ENCODE measurements around the gene FGFBP1. TPM values are rescaled to one million over a fixed set of nuclear protein-coding genes. Genes with fewer than 3 reads are reported as not detected.

The FGFBP1 gene
- polyA plus RNA-seq, 1 experiment, result not detected

- no peak for TF ChIP-seq CTCF (IDR thresholded peaks at IDR 0.05; ENCODE audit: low read depth, low read length)
- Histone ChIP-seq H3K9me3 (ENCODE audit: control insufficient read depth, insufficient read depth, low read length) (no peaks in the 10 kb centered on the region), H3K4me3 (ENCODE audit: low read depth, low read length) (no peak overlapping the region), H3K27ac (ENCODE audit: low read depth, low read length) (no peak overlapping the region), H3K27me3 (ENCODE audit: control insufficient read depth, insufficient read depth, low read length) (peaks cover 13% of the 10 kb centered on the region)
- CTCF ChIA-PET, result no interaction called here
- DNase-seq (ENCODE audit: low read depth, low spot score), result no peak
- POLR2A ChIA-PET, result no interaction called here
Observed at GRCh38 chr4:15976456-15977447, 38.2 kb upstream of the FGFBP1 start.

GRCh38 chr4:15971068-15971801 is 32.7 kb upstream of the FGFBP1 start:
- no peak for TF ChIP-seq CTCF (IDR thresholded peaks at IDR 0.05; ENCODE audit: low read depth, low read length)
- POLR2A ChIA-PET, result no interaction called here
- H3K9me3 ChIP-seq (ENCODE audit: control insufficient read depth, insufficient read depth, low read length), result no peaks in the 10 kb centered on the region
- DNase-seq (ENCODE audit: low read depth, low spot score), result no peak
- no peak overlapping the region for H3K4me3 ChIP-seq (ENCODE audit: low read depth, low read length)
- peaks cover 10% of the 10 kb centered on the region for H3K27me3 ChIP-seq (ENCODE audit: control insufficient read depth, insufficient read depth, low read length)
- CTCF ChIA-PET, result interaction anchor here (1.7 to 2.3 kb wide), 2 partner anchors 15 to 30 kb away, joined by 6 to 8 read pairs; no protein-coding TSS in a partner anchor
- H3K27ac ChIP-seq (ENCODE audit: low read depth, low read length), result no peak overlapping the region

DNA sequence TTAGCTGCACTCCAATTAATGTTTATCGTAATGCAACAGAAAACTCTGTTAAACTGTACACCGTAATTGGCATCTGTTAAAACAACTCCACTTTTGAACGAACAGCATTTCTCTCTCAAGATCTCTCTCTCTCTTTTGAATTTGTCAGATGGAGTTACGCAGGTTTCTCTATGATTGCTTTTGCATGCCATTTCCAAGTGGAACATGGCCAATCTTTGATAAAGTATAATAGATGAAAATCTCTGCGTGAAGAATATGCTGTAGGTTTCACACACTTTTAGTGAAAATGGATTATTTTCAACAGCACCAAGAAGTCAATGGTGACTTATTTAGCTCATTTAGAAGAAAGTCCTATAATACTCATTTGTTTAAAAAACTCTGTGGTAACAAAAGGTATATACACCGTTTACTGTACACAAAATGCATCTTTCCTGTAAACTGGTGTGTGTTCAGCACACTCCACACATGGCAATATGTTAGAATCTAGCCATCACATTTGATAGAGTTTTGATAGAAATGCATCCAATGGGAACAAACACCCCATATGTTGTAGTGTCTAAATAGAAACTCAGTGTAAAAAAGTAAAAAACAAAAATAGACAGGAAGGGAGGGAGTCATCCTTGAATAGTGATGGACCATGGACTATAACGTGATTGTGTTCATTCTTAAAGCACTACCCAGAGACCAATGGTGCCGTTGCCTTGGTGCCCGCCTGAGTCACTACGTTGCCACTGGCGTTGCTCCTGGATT is 30.2 kb upstream of the FGFBP1 start:
- no peaks in the 10 kb centered on the region for H3K9me3 ChIP-seq (ENCODE audit: control insufficient read depth, insufficient read depth, low read length)
- H3K27ac ChIP-seq (ENCODE audit: low read depth, low read length), result no peak overlapping the region
- no peak overlapping the region for H3K4me3 ChIP-seq (ENCODE audit: low read depth, low read length)
- POLR2A ChIA-PET, result no interaction called here
- TF ChIP-seq CTCF (IDR thresholded peaks at IDR 0.05; ENCODE audit: low read depth, low read length), result no peak
- CTCF ChIA-PET, result no interaction called here
- DNase-seq (ENCODE audit: low read depth, low spot score), result no peak
- H3K27me3 ChIP-seq (ENCODE audit: control insufficient read depth, insufficient read depth, low read length), result peaks cover 14% of the 10 kb centered on the region

- no peak overlapping the region for H3K27ac ChIP-seq (ENCODE audit: low read depth, low read length)
- TF ChIP-seq CTCF (IDR thresholded peaks at IDR 0.05; ENCODE audit: low read depth, low read length), result no peak
- DNase-seq (ENCODE audit: low read depth, low spot score), result no peak
- no peak overlapping the region for H3K4me3 ChIP-seq (ENCODE audit: low read depth, low read length)
- peaks cover 11% of the 10 kb centered on the region for H3K27me3 ChIP-seq (ENCODE audit: control insufficient read depth, insufficient read depth, low read length)
- ChIA-PET CTCF (interaction anchor here (1.2 to 3.2 kb wide), 3 partner anchors 9 to 82 kb away, joined by 4 to 10 read pairs (median 4); no protein-coding TSS in a partner anchor), POLR2A (no interaction called here)
- H3K9me3 ChIP-seq (ENCODE audit: control insufficient read depth, insufficient read depth, low read length), result no peaks in the 10 kb centered on the region
Observed at GRCh38 chr4:15965325-15965724, 26.8 kb upstream of the FGFBP1 start.

All from AG04450 (cell line).